ENCODE measurements around the gene SUPV3L1.
"Not testable (repeated sequence)": the region's sequence is repeated elsewhere in the genome, so short reads cannot be mapped to it uniquely, and the experiment has no call there.

The SUPV3L1 gene

GRCh38 chr10:69230128-69230527 lies 50.1 kb downstream of the SUPV3L1 start:
- DNase-seq (ENCODE audit: low read depth): no peak

DNA sequence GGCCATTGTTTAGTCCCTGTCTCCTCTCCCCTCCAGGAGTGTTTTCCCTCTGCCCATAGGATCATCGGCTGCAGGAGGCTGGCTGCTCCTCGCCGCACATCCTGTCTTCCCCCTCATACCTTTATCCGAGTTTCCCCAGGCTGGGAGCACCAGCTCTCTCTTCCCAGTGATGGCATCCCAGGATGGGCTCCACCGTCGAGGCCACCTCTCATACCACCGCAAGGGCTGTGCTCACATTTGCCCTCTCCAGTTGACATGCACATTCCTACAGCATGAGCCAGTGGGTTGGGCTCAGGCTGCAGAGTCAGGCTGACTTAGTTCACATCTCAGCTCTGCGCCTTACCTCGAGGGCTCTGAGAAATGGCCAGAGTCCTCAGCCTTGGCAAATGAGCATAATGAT lies 52.2 kb downstream of the SUPV3L1 start:
- DNase-seq (ENCODE audit: low read depth): no peak

GRCh38 chr10:69232736-69233480 lies 52.9 kb downstream of the SUPV3L1 start:
- no peak for DNase-seq (ENCODE audit: low read depth)

- no peak for DNase-seq (ENCODE audit: low read depth)
Measured at GRCh38 chr10:69234447-69234846, 54.4 kb downstream of the SUPV3L1 start.

GRCh38 chr10:69237528-69238159 lies 57.6 kb downstream of the SUPV3L1 start:
- peak; percentile 56 for DNase-seq (ENCODE audit: low read depth)

DNA sequence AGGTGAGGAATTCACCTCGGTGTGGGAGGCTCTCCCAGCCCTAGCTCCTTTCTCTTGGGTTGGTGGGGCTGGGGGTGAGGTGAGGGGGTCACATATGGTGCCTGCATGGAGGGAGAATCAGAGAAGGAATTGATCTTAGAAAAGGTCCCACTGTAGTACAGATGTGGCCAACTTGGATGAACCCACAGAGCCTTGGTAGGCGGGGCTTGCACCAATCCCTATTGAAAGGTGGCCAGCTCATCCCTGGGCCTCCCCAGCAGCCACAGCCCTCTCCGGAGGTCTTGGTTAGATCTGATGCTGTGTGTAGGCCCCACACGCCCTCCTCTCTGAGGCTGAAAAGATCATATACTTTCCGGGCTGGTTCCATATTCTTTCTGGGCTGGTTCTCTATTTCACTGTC lies 59.1 kb downstream of the SUPV3L1 start:
- DNase-seq (ENCODE audit: low read depth): no peak

DNA sequence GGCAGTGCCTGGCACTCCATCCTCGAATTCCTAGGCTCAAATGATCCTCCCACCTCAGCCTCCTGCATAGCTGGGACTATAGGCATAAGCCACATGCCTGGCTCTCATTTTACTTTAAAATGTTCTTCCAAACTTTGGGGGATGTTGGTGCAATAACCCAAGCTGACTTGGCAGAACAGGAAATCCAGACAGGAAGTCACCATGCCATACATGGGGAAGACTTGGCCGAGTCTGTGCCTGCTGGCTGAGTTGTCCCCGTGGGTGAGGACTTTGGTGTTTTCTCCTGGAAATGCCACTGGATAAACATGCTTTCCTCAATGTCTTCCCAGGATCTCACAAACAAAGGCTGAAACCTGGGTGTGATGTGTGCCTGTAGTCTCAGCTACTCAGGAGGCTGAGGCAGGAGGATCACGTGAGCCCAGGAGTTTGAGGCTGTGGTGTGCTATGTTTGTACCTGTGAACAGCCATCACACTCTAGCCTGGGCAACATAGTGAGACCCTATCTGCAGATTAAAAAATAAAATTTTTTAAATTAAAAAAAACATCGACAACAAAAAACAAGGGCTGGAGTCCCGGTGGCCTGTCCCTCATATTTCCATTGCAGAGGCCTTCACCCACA lies 59.9 kb downstream of the SUPV3L1 start:
- DNase-seq (ENCODE audit: low read depth): no peak

GRCh38 chr10:69240455-69240854 lies 60.4 kb downstream of the SUPV3L1 start:
- DNase-seq (ENCODE audit: low read depth): no peak

DNA sequence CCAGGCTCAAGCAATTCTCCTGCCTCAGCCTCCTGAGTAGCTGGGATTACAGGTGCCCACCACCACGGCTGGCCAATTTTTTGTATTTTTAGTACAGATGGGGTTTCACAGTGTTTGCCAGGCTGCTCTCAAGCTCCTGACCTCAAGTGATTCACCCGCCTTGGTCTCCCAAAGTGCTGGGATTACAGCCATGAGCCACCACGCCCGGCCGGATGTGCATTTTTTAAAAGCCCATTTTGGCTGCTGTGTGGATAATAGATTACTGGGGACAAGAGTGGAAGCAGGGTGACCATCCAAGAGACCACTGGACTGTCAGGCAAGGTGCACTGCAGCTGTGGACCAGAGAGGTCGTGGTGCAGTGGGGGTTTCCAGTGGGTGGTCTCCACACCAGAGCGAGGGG lies 61.5 kb downstream of the SUPV3L1 start:
- DNase-seq (ENCODE audit: low read depth): no peak

DNA sequence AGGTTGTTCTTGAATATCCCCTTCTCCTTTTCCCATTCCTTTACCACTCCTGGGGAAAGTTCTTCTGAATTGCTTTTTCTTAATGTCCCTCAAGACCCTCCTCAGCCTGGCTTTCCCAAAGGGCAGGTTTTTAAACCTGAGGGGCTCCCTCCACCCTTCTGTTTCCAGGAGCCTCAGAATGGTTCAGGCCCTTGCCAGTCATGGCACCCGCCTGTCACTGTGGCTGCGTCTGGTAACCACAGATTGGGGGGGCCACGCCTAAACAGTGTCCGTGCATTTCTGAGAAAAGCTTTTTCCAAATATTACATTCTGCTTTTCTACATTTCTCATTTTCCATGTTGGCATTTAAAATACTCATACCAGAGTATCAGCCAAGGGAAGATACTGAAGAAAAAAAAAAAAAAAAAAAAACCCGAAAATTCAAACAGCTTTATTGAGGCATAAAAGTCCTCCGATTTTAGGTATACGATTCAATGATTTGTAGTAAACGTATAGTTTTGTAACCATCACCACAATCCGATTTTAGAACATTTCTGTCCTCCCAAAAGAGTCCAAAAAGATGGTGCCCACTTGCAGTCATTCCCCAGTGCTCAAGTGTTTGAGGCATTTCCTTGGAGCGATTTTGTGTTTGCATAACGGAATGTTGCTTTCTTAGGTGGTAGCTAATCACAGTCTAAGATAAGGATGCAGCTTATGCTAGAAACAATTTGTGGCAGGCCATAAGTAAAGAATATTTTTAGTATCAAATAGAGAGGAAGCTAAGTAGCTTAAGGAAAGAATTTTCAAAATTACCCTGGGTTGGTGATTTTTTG lies 62.2 kb downstream of the SUPV3L1 start:
- no peak for DNase-seq (ENCODE audit: low read depth)

- no peak for DNase-seq (ENCODE audit: low read depth)
Measured at GRCh38 chr10:69242852-69243212, 62.8 kb downstream of the SUPV3L1 start.

GRCh38 chr10:69243817-69244216 lies 63.8 kb downstream of the SUPV3L1 start:
- DNase-seq (ENCODE audit: low read depth): no peak

DNA sequence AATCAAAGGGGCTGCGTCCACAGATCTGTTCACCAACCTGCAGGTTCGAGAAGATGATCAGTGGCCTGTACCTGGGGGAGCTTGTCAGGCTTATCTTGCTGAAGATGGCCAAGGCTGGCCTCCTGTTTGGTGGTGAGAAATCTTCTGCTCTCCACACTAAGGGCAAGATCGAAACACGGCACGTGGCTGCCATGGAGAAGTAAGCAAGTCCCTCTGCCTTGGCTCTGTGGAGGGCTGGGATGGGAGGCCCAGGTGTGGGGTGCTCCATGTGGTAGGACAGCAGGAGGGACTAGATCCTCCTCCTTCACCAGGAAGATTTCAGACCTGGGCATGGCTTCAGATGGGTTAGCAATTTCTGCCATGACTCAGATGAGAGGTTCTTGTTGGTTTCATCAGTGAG lies 66.0 kb downstream of the SUPV3L1 start:
- DNase-seq (ENCODE audit: low read depth): no peak

GRCh38 chr10:69246581-69247312 lies 66.7 kb downstream of the SUPV3L1 start:
- DNase-seq (ENCODE audit: low read depth): no peak

GRCh38 chr10:69247313-69247710 lies 67.3 kb downstream of the SUPV3L1 start:
- DNase-seq (ENCODE audit: low read depth): no peak

GRCh38 chr10:69248117-69248730 lies 68.2 kb downstream of the SUPV3L1 start:
- no peak for DNase-seq (ENCODE audit: low read depth)

DNA sequence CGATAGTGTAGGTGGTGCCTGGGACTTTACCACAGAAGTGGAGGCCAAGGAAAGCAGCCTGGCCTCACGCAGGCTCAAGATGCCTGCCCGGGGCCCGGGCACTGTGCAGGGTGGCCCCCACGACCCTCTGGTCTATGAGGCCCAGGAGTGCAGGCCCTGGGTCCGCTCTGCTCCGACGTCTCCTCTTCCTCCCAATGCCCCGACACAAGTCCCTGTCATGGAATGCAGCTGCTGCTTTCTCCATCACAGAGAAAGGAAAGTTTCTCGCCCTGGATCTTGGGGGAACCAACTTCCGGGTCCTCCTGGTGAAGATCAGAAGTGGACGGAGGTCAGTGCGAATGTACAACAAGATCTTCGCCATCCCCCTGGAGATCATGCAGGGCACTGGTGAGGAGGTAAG lies 70.0 kb downstream of the SUPV3L1 start:
- no peak for DNase-seq (ENCODE audit: low read depth)

GRCh38 chr10:69251417-69251816 lies 71.4 kb downstream of the SUPV3L1 start:
- not testable (repeated sequence) for DNase-seq (ENCODE audit: low read depth)

DNA sequence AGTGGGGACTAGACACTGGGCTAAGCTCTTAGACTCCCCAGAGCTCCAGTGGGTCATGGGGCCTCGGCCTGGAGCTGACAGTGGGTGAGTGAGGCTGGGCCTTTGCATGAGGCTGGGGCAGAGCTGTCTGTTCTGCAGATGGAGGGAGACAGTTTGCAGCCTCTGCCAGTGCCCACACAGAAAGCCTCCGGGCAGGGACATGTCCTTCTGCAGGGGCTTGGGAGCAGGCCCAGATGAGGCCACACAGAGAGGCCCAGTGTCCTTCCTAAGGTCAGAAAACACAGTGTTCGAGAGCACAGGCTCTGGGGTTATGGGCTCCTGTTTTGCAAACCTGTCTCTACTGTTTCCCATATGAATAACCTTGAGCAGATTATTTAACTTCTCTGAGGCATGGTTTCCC lies 73.1 kb downstream of the SUPV3L1 start:
- no peak for DNase-seq (ENCODE audit: low read depth)

GRCh38 chr10:69254877-69255276 lies 74.8 kb downstream of the SUPV3L1 start:
- no peak for DNase-seq (ENCODE audit: low read depth)

Measured in CMK (cell line).